Stimulated activated CD4-positive, alpha-beta T cell treated with anti-CD3 and anti-CD28 coated beads, TNF-alpha, amount 100 ng/mL, for 4 hours (primary cell): ENCODE results near the gene TBC1D1.
"Not testable (repeated sequence)": the region's sequence is repeated elsewhere in the genome, so short reads cannot be mapped to it uniquely, and the experiment has no call there.

ENCODE experiments used
- DNase-seq, 3 experiments: peaks; one replicate each; pipeline ENCODE4 v3.0.0-alpha.2; 2020; ENCODE audit warnings: low read depth in 3 of 3

Gene TBC1D1

DNA sequence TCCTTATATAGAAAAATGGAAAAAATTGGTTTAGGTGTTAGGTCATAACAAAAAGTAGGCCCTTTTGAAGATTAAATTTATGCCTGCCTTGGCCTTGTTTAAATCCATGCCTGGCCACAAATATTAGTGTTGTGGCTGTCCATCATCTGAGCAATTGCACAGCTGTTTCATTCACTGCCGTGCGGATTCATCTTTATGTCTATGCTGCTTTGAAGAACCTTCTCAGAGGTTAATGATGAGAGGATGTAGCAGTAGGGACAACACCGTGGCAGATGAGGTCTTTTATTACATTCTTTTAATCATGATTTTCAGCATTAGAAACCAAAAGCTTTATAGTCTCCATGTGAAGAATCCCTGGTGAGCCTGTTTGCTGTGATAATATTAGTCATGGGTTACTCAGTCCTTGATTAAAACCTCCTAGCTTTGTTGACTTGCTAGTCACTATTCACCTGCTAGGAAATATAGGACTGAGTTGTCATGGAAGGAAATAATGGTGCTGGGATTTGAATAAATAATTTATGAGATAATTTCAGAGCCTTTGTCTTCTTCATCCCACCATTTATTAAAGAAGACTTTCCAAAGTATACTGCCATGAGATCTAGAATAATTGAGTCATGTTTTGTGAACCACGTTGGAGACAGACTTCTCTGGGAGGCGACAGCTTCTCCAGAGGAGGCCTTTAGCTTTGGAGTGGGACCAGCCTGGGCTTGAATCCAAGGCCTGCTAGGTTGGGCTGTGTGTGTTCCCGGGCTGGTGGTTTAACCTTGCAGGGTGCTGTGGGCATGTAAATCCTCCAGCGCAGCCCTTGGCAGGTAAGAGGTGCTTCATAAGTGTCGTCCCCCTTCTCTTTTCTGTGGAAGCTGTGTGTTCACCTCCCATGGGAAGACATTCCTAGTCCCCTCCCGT, 122.8 kb downstream of the TBC1D1 start:
- no peak for DNase-seq

DNA sequence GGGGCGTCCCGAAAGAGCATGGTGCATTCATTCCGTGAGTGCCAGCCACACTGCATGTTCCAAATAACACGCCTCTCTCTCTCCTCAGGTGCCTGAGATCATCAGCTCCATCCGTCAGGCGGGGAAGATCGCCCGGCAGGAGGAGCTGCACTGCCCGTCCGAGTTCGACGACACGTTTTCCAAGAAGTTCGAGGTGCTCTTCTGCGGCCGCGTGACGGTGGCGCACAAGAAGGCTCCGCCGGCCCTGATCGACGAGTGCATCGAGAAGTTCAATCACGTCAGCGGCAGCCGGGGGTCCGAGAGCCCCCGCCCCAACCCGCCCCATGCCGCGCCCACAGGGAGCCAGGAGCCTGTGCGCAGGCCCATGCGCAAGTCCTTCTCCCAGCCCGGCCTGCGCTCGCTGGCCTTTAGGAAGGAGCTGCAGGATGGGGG, 123.6 kb downstream of the TBC1D1 start:
- no peak for DNase-seq

DNA sequence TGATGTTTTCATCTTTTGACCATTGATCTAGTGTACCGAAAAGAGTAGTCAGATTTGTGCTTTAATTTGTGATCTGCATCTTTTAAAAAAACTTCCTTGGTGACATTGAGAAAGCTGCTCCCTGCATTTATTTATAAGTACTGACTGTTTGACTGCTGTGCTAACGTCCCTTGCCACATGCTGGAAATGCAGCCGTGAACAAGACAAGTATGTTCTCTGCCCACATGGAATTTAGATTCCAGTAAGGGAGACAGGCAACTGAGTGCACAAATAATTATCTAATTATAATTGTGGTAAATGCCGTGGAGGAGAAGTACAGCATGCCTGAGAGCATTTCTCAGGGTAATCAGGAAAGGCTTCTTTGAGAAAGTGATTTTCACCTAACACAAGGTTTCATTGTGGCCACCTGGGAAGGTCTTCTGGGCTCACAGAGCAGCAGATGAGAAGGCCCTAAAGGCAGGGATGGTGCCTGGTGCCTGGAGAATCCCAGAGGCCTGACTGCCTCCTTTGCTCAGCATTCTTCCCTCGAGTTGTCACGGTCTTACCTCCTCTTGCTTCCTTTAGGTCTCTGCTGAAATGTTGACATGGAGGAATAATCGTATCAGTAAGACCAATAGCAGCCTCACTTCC, 125.1 kb downstream of the TBC1D1 start:
- DNase-seq, result no peak

DNA sequence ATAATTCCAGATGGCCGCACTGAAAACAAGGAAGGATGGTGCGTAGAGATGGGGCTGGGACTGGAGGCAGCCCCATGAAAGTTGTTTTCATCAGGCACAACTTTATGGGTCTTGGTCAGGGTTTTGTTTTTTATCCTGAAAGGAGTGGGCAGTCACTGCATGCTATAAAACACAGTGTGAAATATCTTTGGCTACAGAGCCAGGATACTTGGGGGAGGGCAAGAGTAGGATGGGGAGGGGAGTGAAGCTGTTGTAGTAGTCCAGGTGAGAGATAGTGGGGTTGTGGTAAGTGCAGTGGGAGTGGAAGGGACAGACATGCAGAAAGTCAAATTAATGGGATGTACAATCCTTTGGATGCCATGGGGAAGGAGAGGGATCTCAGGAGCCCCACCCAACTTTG, 125.8 kb downstream of the TBC1D1 start:
- no peak for DNase-seq

DNA sequence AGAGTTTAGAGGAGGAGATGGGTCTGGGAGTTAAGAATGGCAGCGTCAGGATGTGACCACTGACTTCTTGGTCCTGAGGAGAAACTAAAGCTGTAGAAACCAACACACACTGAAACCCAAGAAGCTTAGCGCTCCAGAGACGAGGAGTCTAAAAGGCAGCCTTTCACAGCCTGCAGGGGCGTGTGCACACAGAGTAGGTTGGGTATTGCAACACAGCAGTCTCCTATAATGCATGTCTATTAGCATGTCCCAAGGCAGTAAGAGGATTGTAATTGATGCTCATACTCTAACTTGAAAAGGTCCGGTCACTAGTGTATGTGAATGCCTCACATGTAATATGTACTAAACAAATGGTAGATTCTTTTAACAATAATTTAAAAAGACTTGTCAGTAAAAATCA, 126.7 kb downstream of the TBC1D1 start:
- DNase-seq, result no peak

DNA sequence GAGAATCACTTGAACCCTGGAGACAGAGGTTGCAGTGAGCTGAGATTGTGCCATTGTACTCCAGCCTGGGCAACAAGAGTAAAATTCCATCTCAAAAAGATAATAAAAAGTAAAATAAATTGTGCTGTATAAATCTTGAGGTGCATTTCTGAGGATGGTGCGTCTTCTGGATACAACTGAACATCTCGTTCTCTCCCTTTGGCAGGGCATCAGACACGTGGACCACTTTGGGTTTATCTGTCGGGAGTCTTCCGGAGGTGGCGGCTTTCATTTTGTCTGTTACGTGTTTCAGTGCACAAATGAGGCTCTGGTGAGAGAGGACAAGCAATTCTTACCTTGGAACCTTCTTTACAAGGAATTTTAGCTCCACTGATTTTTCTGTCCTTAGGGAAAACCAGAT, 129.5 kb downstream of the TBC1D1 start:
- no peak for DNase-seq

DNA sequence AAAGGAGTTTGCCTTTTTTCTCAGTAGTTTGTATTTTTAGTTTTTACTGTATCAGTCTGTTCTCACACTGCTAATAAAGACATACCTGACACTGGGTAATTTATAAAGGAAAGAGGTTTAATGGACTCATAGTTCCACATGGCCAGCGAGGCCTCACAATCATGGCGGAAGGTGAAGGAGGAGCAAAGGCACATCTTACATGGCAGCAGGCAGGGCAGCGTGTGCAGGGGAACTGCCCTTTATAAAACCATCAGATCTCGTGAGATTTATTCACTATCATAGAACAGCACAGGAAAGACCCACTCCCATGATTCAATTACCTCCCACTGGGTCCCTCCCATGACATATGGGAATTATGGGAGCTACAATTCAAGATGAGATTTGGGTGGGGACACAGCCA, 130.1 kb downstream of the TBC1D1 start:
- DNase-seq, result not testable (repeated sequence)

DNA sequence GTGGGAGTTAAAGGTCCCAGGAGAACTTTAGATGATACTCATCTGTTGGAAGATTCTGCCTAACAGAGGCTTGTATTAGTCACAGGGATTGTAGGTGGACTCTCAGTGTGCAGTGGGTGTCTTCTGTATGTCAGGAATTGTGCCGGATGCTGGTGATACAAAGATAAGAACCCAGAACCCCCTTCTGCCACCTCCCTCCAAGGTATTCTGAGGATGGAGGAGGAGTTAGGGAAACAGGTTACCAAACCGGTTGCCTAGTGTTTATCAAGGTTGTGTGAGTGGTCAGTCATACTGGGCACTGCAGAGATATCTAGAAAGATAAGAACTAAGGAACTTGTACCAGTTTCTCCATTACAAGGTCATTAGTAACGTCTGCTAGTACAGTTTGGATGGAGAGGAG, 130.9 kb downstream of the TBC1D1 start:
- no peak for DNase-seq

DNA sequence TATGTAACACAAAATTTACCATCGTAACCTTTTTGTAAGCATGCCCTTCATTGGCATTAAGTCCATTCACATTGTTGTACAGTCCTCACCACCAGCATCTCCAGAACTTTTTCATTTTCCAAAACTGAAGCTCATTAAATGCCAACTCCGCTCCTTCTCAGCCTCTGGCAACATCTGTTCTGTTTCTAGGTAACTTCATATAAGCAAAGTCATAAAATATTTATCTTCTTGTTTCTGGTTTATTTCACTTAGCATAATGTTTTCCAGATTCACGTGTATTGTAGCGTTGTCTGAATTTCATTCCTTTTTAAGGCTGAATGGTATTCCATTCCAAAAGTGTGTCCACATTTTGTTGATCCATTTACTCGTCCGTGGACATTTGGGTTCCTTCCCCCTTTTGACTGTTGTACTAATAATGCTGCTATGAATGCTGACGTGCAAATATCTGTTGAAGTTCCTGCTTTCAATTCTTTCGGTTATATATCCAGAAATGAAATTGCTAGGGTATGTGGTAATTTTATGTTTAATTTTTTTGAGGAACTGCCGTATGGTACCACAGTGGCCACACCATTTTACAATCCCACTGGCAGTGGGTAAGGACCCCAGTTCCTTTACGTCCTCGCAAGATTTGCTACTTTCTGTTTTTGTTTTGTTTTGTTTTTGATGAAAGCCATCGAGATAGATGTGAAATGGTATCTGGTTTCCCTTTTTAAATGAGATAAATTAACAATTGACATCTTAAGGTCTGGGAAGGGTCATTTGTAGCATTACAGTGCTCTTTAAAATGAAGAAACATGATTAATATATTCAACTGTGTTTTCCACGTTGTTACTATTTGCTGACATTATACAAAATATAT, 132.7 kb downstream of the TBC1D1 start:
- no peak for DNase-seq

DNA sequence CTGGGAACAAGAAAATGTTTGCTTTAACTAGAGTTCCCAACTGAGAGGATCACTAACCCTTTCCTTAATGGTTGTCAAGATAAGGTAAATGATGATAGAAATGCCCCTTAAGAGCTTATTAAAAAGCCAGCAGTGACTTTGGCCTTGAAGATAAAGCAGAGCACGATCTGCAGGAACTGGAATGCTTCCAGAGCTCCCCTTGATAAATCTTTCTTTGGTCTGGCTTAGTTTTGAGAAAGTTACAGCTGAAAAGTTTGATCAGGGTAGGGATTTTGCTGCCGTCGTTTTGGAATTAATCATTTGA, 133.3 kb downstream of the TBC1D1 start:
- DNase-seq, result no peak

DNA sequence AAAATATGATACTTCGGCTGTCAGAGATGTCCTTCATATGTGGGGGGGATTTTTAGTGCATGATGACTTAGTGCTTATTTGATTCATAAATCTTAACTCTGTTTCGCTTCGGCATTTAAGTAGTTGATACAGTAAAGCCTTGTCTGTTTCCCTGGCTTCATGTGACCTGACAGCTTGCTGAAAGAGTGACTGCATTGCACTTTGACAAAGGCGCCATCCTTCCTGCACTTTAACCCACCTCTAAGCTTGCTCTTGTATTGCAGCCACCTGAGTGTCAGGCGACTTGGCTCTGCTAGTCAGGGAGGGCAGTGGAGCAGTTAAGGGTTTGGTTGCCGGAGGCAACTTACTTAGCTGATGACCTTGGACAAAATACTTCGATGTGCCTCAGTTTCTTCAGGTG, 134.8 kb downstream of the TBC1D1 start:
- no peak for DNase-seq

DNA sequence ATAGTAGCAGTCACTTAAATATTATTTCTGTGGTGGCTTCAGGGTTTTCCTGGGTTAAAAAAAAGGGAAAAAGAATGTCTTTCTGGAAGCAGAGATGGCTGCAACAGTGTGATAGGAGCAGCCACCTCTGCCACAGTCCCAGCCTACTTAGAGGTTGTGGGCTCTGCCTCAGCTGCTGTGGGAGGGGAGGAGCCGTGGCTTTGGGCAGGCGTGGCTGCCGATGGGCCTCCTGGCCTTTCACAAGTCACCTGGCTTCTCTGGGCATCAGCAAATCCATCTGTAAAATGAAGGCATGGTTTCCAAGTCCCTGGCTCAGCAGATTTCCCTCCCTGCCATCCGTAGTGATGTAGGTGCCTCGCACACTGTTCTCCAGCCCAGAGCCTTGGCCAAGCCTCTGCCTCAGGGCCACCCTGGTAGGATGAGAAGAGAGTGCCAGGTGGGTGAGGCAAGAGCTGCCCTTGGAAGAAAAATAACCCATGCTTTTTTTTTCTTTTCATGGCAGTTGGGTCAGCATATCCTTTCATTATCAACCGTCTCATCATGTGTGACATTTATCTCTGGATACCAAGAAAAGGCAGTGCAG, 135.4 kb downstream of the TBC1D1 start:
- DNase-seq, result no peak

DNA sequence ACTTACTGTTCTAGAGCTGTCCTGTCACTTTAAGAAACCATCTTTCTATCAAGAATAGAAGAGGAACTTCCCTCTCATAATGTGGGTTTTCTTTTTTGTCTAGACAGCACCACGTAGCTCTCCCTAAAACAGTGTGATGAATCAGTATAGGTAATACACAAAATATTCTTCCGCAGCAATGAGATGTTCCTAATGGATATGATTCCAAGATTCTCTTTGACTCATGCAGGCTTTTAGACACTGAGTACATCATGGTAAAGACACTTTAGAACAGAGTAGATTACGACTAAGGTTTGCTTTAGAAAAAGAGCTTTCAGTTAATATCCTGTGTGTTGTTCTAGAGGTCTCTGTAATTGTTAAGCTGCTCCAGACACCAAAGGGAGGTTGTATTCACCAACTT, 139.1 kb downstream of the TBC1D1 start:
- DNase-seq, result no peak

DNA sequence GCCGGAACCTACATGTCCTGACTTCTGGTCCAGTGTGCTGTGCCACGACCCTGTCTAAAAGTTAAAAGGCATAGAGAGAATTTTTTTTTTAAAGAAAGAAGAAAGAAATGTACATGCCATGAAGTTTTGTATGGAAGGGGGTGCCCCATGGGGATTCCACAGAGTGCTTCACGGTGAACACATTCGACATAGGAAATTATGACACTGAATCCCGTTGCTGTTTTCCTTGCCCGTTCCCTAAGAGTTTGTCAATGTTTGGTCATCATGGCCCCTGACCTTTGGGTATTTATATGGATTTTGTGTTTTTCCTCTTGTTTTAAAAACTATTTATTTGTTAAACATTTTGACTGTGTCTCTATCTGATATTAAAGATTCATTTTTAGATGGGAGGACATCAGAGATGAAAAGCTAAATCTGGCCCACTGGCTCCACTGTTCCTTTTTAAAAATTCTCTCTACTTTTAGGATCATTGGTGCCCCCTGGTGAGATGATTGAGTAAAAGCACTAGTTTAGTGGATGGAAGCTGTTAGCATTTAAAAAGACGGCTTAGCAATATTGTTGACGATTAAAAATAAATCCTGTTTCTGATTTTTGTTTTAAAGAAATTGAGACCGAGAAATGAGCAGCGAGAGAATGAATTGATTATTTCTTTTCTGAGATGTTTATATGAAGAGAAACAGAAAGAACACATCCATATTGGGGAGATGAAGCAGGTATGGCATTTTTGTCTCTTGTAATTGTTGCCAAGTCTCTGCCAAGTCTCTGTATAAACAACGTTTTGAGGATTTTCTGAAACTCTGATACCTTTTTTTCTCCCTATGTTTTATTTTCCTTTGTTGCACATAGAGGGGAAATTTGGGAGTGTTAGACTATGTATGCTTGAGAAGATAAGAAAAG, 144.3 kb downstream of the TBC1D1 start:
- DNase-seq, result peak in 1 of 3 experiments; percentile 18

DNA sequence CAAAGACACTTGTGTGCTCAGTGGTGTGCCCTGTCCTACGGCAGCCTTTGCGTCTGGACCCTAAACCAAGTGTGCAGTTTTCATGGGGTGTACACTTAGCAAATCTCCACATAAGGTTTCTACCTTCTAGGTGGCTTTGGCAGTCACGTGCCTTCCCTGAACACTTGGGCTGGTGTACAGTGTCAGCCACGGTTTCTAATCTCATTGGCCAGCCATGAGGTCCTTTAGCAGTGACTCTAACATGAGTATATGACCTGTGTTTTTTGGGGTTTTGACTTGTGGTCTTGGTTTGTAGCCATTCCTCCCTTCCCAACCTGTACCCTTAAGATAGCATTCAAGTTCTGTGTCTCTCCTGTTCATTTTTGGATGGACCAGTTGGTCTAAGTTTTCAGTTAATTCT, 145.7 kb downstream of the TBC1D1 start:
- DNase-seq, result no peak

DNA sequence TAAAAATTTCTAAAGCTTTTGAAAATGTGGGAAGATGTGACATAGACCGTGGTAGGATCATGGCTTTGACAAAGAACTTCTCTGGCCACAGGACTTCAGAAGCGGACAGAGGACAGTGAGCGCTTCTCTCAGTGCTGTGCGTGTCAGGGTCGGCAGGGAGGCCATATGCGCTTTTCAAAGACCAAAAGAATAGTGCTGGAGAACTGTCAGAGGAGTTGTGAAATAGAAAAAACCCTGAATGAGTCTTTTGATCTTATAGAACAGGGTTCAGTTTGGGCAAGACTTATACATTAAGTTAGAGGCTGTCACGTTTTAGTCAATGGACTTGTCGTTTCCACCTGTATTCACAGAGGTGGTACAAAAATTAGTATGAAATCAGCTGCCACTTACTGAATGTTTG, 146.7 kb downstream of the TBC1D1 start:
- DNase-seq, result no peak

DNA sequence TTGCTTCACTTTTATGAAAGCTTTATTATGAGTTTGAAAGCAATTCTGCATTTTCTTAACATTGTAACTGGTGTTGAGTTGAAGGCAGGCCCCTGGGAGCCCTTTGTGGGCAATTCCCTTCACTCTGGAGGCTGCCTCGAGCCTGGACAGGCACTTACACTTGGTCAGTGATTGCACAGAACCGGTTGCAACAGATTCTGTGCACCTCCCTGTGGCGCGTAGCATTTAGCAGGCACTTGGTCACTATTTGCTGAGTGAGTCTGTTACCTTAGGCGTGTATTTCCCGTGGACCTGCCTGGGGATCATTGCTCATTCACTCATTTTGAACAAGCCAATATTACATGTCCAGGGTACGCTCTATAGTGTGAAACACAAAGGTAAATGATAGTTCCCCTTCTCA, 149.7 kb downstream of the TBC1D1 start:
- no peak for DNase-seq

DNA sequence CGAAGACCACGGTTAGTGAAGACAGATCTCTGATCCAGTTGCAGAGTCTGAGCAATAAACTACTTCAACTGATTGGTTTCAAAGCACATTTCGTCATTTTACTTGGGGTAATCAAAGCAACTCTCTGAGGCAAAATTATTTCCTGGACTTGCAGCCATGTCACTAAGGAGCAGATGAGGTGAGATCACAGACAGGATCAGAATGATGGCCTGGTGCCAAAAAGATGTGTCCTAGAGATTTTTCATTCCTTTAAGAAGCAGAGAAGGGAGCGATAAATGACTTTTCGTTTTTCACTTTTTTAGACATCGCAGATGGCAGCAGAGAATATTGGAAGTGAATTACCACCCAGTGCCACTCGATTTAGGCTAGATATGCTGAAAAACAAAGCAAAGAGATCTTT, 153.2 kb downstream of the TBC1D1 start:
- no peak for DNase-seq

DNA sequence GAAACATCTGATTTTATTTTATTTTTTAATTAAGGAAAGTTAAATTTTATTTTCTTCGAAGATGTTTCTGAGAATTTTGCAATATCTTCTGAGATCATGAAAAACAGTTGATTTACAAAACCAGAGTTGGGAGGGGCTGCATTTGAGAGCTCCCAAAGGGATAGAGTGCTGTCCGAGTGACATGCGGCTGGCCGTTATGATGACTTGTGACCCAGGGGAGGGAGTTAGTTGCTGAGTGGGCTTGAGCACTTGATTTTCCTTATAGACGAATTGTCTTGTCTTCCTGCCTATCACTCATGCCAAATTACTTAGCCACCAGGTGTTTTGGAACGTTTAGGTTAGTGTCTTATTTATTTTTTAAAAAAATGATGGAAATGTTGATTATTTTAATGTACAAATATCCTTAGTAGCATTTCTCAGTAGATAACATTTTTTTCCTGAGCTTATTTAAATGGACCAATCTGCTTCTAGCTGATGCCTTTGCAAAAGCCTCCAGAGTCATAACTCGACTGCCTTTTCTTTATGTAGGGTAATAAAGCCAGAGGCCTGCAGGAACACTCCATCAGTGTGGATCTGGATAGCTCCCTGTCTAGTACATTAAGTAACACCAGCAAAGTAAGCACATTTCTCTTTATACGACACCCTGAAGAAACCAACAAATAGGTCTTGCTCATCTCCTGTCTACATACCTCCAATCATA, 154.6 kb downstream of the TBC1D1 start:
- no peak for DNase-seq

DNA sequence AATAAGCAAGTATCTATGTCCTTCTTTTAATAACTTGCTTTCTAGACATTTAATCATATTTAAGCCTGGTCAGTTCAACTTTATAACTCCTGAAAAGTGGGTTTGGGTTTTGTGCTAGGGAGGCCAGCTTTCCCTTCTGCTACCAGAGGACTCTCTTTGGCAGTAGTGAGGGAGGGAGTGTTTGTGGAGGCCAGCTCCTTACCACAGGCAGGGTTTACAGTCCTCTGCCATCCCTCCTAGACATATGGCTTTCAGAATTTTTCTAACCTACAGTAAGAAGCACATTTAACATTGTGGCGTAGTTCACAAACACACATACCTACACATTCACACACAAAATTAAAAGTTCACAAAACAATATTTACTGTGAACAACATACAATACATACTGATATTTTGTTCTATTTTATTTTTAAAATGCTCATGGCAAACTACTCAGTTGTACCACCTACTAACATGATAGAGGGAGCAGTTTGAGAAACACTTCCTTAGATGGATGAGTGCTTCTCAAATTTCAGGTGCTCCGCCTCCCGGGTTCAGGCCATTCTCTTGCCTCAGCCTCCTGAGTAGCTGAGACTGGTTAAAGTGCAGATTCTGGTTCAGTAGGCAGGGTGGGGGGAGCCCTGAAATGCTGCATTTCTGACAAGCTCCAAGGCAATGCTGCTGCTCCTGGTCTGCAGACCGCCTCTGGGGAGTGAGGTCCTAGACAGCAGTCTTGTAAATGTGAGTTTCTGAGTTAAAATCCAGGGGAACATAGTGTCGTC, 156.0 kb downstream of the TBC1D1 start:
- no peak for DNase-seq
